Activated B cell treated with CpG ODN at 0.5 μM for 24 hours (primary cell): ENCODE results near the gene ZNF135. TPM values are rescaled to one million over a fixed set of nuclear protein-coding genes. Genes with fewer than 3 reads are reported as not detected.

Experiments
- ATAC-seq: fragments of 200-7000 bp; cut with Tn5 transposase; one replicate; pipeline ENCODE4 v1.10.0; 2021; ENCODE audit warnings: low read depth, mild to moderate bottlenecking, moderate library complexity
- CTCF ChIA-PET: fragments of 350-600 bp; sonication (Branson Sonifier 250); formaldehyde crosslinking; loops from one replicate; lab custom pipeline; 2021; ENCODE audit warnings: antibody characterized with exemption; lab: Charles Lee
- POLR2A ChIA-PET: fragments of 350-600 bp; sonication (Branson Sonifier 250); formaldehyde crosslinking; loops from one replicate; lab custom pipeline; 2021; ENCODE audit warnings: antibody characterized with exemption; lab: Charles Lee
- DNase-seq: peaks from one replicate; pipeline ENCODE4 v3.0.0; 2022
- H3K27ac Mint-ChIP-seq: one replicate; pipeline ENCODE4 v1.8.0; 2020; ENCODE audit warnings: mixed read lengths
- H3K27me3 Mint-ChIP-seq: one replicate; pipeline ENCODE4 v1.8.0; 2021; ENCODE audit warnings: mixed read lengths
- H3K36me3 Mint-ChIP-seq: one replicate; pipeline ENCODE4 v1.8.0; 2021; ENCODE audit warnings: low read depth, mixed read lengths
- H3K4me1 Mint-ChIP-seq: one replicate; pipeline ENCODE4 v1.8.0; 2021; ENCODE audit warnings: mixed read lengths
- H3K4me3 Mint-ChIP-seq: one replicate; pipeline ENCODE4 v1.8.0; 2020; ENCODE audit warnings: mild to moderate bottlenecking, mixed read lengths
- H3K9me3 Mint-ChIP-seq: one replicate; pipeline ENCODE4 v1.8.0; 2020; ENCODE audit warnings: mixed read lengths
- intact Hi-C: fragments of 100-400 bp; cut with micrococcal nuclease; formaldehyde crosslinking; loops from one replicate; pipeline ENCODE4 v1.15.1; 2024
- total RNA-seq: library from RNA; stranded (reverse); gene quantifications from 2 replicates; pipeline ENCODE4 v1.2.3, GENCODE V29; 2022
- TF ChIP-seq, protein P1 (sequence below): fragments of 200-600 bp; IDR thresholded peaks from one replicate; pipeline ENCODE4 v1.8.0; 2022; ENCODE audit warnings: antibody characterized with exemption, mild to moderate bottlenecking

ZNF135 gene
- total RNA-seq, 1 donor from 2014 or later = 7.5 TPM

DNA sequence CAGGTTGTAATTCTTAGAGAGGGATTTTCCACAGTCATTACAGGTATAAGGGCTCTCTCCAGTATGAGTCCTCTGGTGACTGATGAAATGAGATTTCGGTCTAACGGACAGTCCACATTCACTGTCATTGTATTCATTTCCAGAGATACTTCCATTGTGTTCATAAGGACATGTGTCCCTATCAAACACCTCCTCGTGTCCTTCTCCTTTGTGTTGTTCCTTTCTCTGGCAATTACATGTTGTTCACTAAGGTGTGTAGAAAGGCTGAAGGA, 49.4 kb downstream of the ZNF135 start:
- H3K36me3 Mint-ChIP-seq = peaks cover 27% of the 10 kb centered on the region
- H3K4me1 Mint-ChIP-seq = no peaks in the 10 kb centered on the region
- intact Hi-C loops = no loop called here
- H3K27ac Mint-ChIP-seq = no peak overlapping the region
- CTCF ChIA-PET = no interaction called here
- DNase-seq (no peak), ATAC-seq (no peak)
- TF ChIP-seq, protein P1, sequence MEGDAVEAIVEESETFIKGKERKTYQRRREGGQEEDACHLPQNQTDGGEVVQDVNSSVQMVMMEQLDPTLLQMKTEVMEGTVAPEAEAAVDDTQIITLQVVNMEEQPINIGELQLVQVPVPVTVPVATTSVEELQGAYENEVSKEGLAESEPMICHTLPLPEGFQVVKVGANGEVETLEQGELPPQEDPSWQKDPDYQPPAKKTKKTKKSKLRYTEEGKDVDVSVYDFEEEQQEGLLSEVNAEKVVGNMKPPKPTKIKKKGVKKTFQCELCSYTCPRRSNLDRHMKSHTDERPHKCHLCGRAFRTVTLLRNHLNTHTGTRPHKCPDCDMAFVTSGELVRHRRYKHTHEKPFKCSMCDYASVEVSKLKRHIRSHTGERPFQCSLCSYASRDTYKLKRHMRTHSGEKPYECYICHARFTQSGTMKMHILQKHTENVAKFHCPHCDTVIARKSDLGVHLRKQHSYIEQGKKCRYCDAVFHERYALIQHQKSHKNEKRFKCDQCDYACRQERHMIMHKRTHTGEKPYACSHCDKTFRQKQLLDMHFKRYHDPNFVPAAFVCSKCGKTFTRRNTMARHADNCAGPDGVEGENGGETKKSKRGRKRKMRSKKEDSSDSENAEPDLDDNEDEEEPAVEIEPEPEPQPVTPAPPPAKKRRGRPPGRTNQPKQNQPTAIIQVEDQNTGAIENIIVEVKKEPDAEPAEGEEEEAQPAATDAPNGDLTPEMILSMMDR = no peak
- no peaks in the 10 kb centered on the region for H3K27me3 Mint-ChIP-seq
- no peak overlapping the region for H3K4me3 Mint-ChIP-seq
- POLR2A ChIA-PET = no interaction called here
- peaks cover 45% of the 10 kb centered on the region for H3K9me3 Mint-ChIP-seq

GRCh38 chr19:58117841-58118575, 58.9 kb downstream of the ZNF135 start:
- H3K27me3 Mint-ChIP-seq = peaks cover 9% of the 10 kb centered on the region
- H3K4me3 Mint-ChIP-seq = no peak overlapping the region
- TF ChIP-seq, protein P1 = no peak
- H3K9me3 Mint-ChIP-seq = peaks cover 57% of the 10 kb centered on the region
- DNase-seq (no peak), ATAC-seq (no peak)
- H3K27ac Mint-ChIP-seq = no peak overlapping the region
- peaks cover 35% of the 10 kb centered on the region for H3K36me3 Mint-ChIP-seq
- ChIA-PET POLR2A (no interaction called here), CTCF (no interaction called here)
- intact Hi-C loops = no loop called here
- H3K4me1 Mint-ChIP-seq = no peaks in the 10 kb centered on the region

DNA sequence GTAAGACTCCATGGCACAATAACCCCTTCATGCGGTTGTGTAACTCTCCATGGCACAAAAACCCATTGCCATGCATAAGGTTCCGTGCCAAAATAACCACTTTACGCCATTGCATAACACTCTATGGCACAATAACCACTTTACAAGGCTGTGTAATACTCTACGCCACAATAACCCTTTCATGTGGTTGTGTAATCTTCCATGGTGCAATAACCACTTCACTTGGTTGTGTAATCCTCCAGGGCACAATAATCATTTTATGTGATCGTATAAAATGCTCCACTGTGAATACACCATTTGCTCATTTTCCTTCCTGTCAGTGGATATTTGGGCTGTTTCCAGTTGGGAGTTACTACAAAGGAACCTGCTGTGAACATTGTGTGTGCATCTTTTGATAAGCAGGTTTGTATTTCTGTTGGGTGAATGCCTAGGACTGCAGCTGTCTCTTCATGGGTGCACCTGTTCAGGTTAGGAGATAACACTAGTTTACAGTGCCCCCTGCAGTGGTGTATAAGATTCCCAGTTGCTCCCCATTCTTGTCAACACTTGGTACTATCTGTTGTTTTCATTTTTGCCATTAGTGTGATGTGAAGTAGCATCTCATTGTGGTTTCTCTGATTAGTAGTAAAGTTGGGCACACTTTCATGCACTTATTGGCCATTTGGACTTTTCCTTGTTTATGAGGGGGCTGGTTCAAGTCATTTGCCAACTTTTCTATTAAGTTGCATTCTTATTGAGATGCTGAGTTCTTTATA, 60.1 kb downstream of the ZNF135 start:
- ChIA-PET CTCF (no interaction called here), POLR2A (no interaction called here)
- no peak for ATAC-seq
- H3K4me3 Mint-ChIP-seq = no peak overlapping the region
- peaks cover 57% of the 10 kb centered on the region for H3K9me3 Mint-ChIP-seq
- peaks cover 32% of the 10 kb centered on the region for H3K36me3 Mint-ChIP-seq
- no peak for DNase-seq
- intact Hi-C loops = no loop called here
- no peaks in the 10 kb centered on the region for H3K4me1 Mint-ChIP-seq
- no peak overlapping the region for H3K27ac Mint-ChIP-seq
- TF ChIP-seq, protein P1 = no peak
- H3K27me3 Mint-ChIP-seq = peaks cover 9% of the 10 kb centered on the region

Other genes starting within 250 kb of the ZNF135 start
- gene ZNF552, start 244.4 kb upstream of the ZNF135 start, total RNA-seq = 13.9 and 15.6 TPM in 2 replicates
- 29.3 and 35.0 TPM in 2 replicates for gene ZNF587B, start 229.0 kb upstream of the ZNF135 start, total RNA-seq
- 44.0 and 61.1 TPM in 2 replicates for gene ZNF587, start 209.4 kb upstream of the ZNF135 start, total RNA-seq
- gene ZNF814, start 170.2 kb upstream of the ZNF135 start, total RNA-seq = 64.7 and 84.0 TPM in 2 replicates
- 27.2 and 29.0 TPM in 2 replicates for gene ZNF417, start 142.7 kb upstream of the ZNF135 start, total RNA-seq
- 21.3 and 26.5 TPM in 2 replicates for gene ZNF418, start 123.9 kb upstream of the ZNF135 start, total RNA-seq
- 16.6 and 20.2 TPM in 2 replicates for gene ZNF256, start 111.6 kb upstream of the ZNF135 start, total RNA-seq
- gene C19orf18, start 84.7 kb upstream of the ZNF135 start, total RNA-seq = 0.81 and 1.1 TPM in 2 replicates
- gene ZNF606, start 56.5 kb upstream of the ZNF135 start, total RNA-seq = 27.8 and 32.9 TPM in 2 replicates
- not detected in 2 replicates for gene ZSCAN1, start 25.3 kb upstream of the ZNF135 start, total RNA-seq
- 40.8 and 49.8 TPM in 2 replicates for gene ZSCAN18, start 38.9 kb downstream of the ZNF135 start, total RNA-seq
- 9.7 and 10.8 TPM in 2 replicates for gene ZNF329, start 91.5 kb downstream of the ZNF135 start, total RNA-seq
- 47.2 and 50.3 TPM in 2 replicates for gene ZNF274, start 123.8 kb downstream of the ZNF135 start, total RNA-seq
- gene ZNF544, start 169.6 kb downstream of the ZNF135 start, total RNA-seq = 45.2 and 61.7 TPM in 2 replicates
- 4.7 and 5.3 TPM in 2 replicates for gene ZNF8, start 219.7 kb downstream of the ZNF135 start, total RNA-seq
- 61.4 and 74.3 TPM in 2 replicates for gene ERVK3-1, start 246.1 kb downstream of the ZNF135 start, total RNA-seq